ENCODE measurements around the gene PNRC2.
A peak's percentile ranks its signal among the peaks of the same experiment; 100 is the strongest.

The PNRC2 gene, protein sequence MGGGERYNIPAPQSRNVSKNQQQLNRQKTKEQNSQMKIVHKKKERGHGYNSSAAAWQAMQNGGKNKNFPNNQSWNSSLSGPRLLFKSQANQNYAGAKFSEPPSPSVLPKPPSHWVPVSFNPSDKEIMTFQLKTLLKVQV

DNA sequence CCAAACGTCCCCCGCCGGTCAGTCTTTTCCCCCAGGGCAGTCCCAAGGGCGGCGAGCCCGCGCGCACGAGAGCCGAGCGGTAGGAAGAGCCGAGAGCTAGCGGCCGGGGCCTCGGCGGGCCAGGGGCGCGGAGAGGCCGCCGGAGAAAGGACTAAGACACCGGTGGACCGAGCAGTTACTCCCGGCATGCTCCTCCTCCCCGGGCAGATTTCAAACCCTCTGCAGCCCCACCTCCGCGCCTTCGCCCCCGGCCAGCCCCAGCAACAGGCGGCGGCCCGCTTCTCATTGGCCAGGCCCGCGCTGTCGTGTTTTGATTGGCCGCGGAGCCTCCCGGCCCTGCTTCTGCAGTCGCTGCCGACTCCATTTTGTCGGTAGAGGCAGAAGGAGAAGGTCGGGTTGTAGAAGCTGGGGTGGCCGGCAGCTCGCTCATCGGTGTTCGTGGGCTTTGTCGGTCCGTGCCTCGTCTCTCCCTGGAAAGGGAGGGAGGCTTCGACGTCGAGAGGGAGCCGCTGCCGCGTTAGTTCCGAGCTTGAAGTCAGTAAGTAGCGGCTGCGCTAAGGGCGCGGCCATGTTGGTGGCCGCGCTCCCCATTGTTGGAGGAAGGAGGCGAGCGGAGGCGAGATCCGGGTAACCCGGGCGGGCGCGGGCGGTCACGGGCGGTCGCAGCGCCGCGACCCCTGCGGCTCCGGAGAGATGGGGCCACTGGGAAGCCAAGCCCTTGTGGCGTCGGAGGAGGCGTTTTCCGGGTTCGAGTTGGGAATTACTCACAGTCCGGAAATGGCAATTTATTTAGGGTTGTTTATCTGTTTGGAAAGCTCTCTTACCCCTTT lies at the start of gene PNRC2:
Gene PNRC2 (plus strand): TSS at position 368 of the 830 bp plus-strand sequence. CDS start 1,630 bp downstream, outside the sequence.
- peak; percentile 94 for DNase-seq (ENCODE audit: low read depth)

DNA sequence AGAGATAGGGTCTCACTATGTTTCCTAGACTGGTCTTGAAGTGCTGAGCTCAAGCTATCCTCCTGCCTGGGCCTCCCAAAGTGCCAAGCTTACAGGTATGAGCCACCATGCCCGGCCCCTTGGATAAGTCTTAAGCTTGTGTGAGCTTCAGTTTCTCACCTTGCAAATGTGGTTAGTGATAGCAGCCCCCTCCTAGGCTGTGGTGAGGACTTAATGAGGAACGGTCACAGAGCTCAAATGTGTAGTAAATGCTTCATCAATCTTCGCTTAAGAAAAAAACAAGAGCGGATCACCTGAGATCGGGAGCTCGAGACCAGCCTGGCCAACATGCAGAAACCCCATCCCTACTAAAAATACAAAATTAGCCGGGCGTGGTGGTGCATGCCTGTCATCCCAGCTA lies 49.5 kb upstream of the PNRC2 start:
- DNase-seq (ENCODE audit: low read depth), result no peak

DNA sequence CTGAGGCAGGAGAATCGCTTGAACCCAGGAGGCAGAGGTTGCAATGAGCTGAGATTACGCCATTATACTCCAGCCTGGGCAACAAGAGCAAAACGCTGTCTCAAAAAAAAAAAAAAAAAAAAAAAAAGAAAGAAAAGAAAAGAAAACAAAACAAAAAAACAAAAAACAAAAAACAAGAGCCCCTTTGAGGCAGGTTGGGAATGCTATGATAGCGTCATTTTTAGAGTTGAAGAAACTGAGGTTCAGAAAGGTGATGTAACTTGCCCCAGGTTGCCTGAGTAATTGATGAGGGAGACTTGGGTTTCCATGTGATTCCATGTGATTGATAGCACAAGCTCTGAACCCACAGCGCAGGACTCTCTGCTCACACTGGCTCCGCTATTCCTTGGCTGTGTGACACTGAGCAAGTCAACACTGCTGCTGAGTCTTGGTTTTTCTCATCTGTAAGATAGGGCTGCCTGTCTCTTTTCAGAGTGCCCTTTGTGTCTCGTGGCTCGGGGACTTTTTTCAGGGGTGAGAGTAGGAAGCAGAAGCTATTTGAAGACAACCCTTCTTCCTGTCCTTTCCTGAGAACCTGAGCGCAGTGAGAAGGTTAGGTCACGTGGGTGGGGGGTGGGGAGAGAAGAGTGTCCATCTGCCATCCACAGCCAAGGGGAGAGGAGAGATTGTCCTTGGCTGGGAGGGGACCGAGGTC lies 48.9 kb upstream of the PNRC2 start:
- no peak for DNase-seq (ENCODE audit: low read depth)

DNA sequence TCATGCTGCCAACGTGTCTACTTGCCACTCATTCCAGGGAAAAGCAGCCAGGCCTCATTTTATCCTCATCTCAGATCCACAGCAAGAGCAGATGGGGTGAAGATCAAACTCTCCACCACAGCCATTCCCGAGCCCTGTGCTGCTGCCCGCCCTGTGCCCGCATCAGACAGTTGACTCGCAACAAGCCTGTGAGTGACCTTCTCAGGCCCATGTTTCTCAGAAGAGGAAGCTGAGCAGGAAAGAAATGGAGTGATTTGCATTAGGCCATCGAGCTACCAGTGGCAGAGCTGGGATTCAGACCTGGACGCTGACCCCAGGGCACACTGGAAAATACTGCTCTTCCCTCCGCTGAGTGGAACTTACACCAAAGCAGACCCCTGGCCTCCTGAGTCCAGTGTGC lies 47.7 kb upstream of the PNRC2 start:
- DNase-seq (ENCODE audit: low read depth), result no peak

DNA sequence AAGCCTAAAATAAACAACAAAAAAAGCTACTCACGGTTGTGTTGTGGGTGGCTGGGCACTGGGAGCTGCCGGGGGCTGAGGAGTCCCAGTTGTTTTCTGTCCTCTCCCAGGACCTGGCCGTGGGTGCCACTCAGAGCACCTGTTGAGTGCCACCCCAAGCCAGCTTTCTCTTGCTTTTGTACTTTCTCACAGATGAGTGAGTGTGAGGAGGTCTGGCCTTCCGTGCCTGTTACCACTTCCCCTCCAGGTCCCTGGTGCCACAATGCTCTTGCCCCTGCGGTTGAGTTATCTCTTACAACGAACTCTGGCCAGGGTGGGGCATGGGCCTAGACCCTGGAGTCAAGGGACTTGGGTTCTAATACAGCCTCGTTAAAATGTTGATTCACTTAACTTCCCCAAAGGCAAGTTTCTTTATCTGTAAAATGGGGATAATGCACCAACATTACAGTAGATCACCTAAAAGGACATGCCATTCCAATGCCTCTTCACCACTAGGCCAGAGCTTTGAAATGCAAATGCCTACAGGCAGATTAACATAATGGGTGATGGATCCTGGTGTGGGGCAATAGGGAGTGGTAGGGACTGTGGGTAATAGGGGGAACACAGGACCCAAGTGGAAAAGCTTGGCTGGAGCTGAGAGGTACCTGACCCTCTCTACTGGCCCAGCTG lies 46.3 kb upstream of the PNRC2 start, which contains the start of gene CNR2:
Gene CNR2 (minus strand): TSS at position 151 of the 669 bp plus-strand sequence. CDS start 37,745 bp downstream, outside the sequence.
- DNase-seq (ENCODE audit: low read depth), result no peak

DNA sequence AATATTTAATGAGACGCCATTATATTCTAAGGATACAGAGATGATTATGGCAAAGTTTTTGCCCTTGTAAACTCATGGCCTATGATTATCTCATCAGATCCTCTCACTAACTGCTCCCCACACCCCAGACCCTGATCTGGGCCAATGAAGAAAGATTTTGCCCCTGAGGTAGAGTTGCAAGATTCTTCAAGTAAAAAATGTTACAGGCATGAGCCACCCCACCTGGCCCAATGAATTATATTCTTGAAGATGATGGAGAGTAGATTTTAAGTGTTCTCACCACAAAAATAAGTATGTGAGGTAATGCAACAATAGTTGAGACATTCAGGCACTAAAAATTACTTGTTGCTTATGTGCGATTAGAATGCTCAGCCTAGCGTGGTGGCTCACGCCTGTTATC lies 44.7 kb upstream of the PNRC2 start:
- no peak for DNase-seq (ENCODE audit: low read depth)

DNA sequence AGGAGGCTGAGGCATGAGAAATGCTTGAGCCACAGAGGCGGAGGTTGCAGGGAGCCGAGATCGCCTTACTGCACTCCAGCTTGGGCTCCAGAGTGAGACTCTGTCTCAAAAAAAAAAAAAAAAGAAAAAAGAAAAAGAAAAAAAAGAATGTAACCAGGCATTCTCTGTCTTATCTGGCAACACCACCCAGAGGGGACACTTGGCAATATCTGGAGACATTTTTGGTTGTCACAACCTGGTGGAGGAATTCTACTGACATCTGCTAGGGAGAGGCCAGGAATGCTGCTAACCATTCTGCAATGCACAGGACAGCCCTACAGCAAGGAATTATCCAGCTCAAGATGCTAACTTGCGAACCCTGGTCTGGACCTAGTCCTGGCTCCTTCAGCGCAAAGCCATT lies 44.2 kb upstream of the PNRC2 start:
- DNase-seq (ENCODE audit: low read depth), result no peak

DNA sequence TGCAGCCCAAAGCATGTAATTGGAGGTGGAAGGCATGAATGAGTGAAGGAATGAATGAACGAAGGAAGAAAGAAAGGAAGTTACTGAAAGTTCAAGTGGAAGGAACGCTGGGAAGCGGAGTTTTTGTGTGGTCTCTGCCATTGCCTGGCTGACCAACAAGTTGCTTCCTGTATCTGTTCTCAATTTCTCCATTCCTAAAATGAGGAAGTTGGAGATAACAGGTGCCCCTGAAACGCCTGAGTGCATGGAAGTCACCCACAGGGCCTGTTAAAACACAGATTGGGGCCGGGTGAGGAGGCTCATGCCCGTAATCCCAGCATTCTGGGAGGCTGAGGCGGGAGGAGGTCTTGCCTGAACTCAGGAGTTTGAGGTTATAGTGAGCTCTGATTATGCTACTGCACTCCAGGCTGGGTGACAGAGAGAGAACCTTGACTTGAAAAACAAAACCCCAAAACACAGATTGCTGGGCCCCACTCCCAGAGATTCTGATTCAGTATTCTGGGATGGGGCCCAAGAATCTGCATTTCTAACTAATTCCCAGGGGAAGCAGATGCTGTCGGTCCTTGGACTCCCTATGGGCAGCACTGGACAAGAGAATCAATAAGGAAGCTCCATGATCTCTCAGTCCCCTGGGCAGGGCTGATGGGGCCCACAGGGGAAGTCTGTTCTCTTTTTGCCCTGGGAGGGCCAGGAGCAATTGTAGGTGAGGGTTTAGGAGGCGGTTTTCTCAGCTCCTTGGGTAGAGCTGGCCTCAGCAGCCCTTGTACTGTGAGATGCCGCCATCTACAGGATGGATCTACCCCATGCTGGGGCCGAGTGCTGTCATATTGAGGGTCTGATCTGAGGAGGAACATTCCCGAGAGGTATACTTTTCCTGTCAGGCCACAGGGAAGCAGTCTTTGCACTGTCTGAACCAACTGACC lies 43.2 kb upstream of the PNRC2 start:
- peak; percentile 28 for DNase-seq (ENCODE audit: low read depth)

DNA sequence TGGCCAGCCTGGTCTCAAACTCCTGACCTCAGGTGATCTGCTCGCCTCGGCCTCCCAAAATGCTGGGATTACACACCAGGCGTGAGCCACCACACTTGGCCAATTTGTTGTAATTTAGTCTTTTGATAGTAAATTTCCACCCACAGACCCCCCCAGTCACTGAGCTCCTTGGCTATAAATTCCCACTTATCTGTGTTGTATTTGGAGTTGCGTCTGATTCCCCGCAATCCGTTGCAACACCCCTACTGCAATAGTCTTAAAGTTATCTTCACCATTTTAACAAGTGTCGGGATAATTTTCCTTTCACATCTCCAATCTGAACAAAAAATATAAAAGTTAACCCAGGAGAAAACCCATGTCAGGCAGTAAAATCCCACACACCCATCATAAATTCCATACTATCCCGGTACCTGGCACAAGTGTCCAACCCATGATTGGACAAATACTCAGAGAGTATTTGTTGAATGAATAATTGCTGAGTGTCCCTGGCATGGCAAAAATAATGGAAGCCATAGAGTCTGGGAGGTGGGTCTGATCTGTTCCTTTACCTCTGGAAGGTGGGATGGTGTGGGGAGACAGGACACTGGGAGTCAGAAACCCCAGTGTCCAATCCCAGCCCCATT lies 37.2 kb upstream of the PNRC2 start:
- no peak for DNase-seq (ENCODE audit: low read depth)

DNA sequence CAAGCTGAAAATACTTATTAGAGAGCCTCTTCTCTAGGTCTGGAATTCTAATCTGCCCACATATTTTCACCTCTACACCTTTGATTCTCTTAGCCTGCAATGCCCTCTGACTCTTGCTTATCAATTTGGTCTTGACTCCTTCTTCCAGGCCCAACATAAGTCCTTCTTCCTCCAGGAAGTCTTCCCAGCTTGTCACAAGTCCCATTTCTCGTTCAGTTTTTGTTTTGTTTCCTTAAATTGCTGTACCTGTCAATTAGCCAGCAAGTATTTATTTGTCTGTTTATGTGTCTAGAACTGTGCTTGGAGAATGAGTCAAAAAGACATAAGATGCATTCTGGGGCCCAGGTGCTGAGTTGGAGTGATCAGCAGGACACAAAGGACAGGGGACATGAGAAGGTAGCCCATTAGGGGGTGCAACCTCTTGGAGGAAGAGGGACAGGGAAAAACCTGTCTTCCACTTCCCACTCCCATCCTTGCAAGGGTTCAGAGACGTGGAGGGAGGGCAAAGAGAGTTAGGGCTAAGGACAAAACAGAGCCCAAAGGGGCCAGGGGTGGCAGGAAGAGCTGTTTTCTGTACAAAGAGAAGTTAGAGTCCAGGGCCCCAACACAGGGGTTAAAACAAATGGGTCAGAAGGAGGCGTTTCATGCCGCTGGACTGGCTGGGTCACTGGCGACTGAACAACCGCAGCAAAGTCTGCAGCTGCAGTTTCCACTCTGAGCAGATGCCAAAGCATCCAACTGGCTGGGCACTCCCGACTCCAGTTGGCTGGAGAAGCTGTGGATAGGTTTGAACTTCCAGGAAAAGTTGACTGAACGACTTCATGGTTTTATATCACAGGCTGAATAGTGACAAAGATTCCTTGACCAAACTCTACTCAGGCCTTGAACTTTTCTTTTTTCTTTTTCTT lies 35.8 kb upstream of the PNRC2 start:
- no peak for DNase-seq (ENCODE audit: low read depth)

DNA sequence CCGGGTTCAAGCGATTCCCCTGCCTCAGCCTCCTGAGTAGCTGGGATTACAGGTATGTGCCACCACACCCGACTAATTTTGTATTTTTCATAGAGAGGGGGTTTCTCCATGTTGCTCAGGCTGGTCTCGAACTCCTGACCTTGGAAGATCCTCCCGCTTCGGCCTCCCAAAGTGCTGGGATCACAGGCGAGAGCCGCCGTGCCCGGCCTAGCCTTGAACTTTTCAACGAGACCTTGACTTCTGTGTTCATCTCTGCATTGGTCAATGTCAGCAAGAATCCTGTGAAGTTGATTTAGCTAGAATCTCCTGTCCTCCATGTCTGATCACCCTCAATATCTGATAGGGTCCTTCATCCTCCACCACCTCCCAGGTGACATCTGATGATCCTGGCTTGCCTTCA lies 35.0 kb upstream of the PNRC2 start:
- DNase-seq (ENCODE audit: low read depth), result no peak

DNA sequence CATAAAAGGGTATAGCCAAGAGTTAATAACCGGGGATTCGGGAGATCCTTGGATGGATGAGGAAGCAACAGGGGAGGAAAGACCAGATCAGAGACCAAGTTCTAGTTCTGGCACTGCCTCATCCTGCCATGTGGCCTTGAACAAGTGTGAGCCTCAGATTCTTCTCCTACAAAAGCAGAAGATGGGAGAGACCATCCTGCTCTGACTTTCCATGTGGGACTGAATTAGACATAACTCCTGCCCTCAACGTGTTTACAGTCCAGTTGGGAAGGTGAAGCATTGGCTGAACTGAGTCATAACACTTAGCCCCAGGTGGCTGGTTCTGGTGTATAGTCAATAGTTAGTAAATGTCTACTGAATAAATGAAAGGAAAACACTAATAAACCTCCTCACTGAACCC lies 34.3 kb upstream of the PNRC2 start:
- DNase-seq (ENCODE audit: low read depth), result no peak

DNA sequence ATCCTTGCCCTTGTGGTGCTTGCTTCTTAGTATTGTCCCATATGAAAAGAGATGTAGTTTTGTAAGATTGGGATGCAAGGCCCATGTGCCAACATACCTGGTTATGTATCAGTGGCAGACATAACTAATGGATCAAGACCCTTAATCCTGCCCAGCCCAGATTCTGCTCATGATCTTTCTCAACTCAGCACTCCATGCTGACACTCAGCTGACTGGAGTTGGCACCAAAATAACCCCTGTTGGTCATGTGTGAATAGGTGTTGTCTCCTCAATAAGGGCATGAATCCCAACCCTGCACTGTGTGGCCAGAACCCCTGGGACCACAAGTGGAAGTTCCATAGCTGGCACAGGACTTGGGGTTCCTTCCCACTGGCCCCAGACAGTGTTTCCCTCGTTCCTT lies 32.5 kb upstream of the PNRC2 start:
- no peak for DNase-seq (ENCODE audit: low read depth)

DNA sequence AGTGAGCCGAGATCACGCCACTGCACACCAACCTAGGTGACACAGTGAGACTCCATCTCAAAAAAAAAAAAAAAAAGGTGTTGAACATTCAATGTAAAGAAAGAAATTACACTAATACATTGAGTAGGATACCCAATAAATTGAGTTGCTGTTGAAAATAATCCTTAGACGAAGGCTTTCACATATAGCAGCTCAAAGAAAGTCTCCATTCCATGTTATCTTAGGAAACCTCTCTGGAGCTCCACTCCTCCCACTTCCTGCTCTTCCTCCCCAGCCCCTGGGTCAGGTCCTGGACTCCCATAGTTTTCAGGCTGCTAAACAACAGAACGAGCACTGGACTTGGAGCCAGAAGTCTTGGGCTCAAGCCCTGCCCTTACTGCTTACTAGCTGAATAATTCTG lies 30.8 kb upstream of the PNRC2 start:
- DNase-seq (ENCODE audit: low read depth), result no peak

DNA sequence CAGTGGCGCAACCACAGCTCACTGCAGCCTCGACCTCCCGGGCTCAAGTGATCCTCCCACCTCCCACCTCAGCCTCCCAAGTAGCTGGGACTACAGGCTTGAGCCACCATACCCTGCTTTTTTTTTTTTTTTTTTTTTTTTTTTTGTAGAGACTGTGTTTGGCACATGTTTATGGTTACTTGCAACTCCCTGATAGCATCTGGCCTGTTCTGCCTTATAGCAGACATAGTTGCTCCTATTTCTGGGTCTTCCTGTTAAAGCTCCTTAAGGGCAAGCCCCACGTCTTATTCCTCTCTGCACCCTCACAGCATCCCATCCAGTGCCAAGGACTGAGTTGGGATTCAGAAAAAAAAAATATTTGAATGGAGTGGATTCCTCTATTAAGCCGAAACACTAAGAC lies 29.4 kb upstream of the PNRC2 start:
- no peak for DNase-seq (ENCODE audit: low read depth)

DNA sequence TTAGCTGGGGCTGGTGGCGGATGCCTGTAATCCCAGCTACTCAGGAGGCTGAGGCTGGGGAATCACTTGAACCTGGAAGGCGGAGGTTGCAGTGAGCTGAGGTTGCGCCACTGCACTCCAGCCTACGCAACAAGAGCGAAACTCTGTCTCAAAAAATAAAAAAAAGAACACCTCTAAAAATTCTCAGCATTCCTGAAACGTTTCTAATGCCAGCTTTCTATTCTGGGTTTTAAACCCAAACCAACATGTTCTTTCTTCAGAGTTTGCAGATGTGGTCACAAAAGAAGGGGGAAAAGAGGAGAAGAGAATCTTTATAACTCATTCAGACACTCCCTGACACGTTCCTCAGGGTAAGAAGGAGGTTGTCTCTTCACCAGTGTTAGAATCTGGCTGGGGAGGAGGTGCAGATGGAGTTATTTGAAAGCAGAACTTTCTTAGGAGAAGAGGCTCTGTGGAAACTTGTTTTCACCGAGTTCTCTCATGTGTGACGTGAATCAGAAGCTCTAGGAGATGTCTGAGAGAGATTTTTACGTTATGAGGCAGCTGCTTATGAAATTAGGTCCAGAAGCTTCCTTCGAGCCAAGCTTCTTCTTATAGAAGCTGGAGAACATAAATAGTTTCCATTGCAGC lies 28.7 kb upstream of the PNRC2 start:
- DNase-seq (ENCODE audit: low read depth), result no peak

DNA sequence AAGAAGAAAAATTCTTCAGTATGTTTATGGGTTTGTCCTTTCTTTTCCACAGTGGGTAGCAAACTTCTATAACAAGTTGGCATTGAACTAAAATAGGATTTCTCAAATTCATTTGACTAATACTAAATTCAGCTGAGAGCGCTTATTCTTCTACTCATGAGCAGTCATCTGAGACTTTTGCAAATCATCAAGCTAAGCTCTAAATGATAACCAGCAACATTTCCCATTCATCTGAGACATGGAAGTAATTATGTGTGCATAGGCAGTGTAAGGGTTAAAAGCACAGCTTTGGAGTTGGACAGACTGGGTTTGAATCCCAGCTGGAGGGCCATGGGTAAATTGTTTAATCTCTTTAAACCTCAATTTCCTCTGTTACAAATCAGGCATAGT lies 28.1 kb upstream of the PNRC2 start:
- DNase-seq (ENCODE audit: low read depth), result no peak

DNA sequence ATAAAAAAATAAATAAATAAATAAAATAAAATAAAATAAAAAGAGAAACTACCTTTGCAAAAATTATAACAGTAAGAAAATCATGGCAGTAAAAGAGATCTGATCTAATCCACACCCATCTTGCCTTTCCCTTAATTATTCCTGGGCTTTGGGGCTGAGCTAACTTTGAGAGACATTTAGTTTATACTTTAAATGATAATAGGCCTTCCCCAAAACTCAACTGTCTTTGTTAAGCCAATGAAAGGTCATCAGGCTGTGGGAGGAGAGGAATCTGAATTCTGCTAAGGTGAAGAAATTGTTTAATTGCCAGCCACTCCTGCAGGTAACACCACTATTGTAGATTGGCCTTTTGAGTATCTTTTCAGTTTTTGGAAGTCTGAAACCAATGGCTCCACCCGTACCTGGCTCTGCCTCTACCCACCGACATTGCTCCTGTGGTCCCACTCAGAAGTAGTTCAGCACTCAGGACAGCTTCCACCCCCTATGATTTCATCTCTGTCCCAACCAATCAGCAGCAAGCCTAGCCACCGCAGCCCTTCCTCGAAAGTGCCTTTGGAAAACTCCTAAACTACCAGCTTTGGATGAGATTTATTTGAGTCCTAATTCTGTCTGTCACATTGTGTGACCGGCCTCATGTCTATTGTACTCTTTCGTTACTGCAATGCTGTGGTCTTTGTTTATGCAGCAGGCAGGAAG lies 23.0 kb upstream of the PNRC2 start:
- DNase-seq (ENCODE audit: low read depth), result no peak

DNA sequence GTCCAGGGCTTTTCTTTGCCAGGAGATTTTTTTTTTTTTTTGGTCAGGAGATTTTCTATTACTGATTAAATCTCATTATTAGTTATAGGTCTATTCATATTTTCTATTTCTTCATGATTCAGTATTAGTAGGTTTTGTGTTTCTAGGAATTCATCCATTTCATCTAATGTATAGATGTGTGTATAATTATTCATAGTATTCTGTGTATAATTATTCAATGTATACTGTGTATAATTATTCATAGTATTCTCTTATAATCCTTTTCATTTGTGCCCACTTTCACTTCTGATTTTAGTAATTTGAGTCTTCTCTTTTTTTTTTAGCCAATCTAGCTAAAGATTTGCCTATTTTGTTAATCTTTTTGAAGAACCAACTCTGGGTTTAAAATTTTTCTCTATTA lies 12.3 kb upstream of the PNRC2 start:
- DNase-seq (ENCODE audit: low read depth), result no peak
